GM12865 (cell line): ENCODE measurements around the gene RFTN1.

Source experiments
- DNase-seq: peaks from one replicate; pipeline ENCODE4 v3.0.0; 2010; ENCODE audit warnings: low read depth
- H3K4me3 ChIP-seq: 2 replicates; pipeline ENCODE4 v1.5.1; 2011; ENCODE audit warnings: mild to moderate bottlenecking, low read depth, low read length, control low read depth
- TF ChIP-seq, protein P1 (sequence below): IDR thresholded peaks from 2 replicates; pipeline ENCODE4 v1.5.1; 2011; ENCODE audit warnings: low read length, control low read depth, low read depth, inconsistent platforms; ENCODE audit not compliant: insufficient read depth; ENCODE audit errors: missing control alignments

The RFTN1 gene

DNA sequence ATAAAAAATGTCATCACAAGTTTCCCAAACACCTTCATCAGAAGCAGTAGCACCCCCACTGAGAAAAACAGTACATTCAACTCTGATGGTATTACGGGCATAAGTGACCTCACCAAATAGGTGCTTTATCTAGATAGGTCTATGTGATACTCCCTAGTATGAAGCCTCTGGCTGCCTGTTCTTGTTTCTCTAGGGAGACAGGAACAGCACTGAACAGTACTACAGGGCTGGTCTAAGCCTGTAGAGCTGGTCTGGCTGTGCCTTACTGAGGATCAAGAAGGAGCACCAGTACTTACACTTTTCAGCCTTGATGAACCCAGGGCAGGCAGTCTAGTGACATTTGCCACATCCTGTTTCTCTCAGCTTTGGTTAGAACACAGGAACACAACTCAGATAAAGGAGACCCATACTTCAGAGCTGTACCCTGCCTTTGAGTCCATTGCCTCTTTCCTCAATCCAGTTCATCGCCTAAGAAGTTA, 212.6 kb downstream of the RFTN1 start:
- TF ChIP-seq, protein P1, sequence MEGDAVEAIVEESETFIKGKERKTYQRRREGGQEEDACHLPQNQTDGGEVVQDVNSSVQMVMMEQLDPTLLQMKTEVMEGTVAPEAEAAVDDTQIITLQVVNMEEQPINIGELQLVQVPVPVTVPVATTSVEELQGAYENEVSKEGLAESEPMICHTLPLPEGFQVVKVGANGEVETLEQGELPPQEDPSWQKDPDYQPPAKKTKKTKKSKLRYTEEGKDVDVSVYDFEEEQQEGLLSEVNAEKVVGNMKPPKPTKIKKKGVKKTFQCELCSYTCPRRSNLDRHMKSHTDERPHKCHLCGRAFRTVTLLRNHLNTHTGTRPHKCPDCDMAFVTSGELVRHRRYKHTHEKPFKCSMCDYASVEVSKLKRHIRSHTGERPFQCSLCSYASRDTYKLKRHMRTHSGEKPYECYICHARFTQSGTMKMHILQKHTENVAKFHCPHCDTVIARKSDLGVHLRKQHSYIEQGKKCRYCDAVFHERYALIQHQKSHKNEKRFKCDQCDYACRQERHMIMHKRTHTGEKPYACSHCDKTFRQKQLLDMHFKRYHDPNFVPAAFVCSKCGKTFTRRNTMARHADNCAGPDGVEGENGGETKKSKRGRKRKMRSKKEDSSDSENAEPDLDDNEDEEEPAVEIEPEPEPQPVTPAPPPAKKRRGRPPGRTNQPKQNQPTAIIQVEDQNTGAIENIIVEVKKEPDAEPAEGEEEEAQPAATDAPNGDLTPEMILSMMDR, result no peak
- peak; percentile 64 for DNase-seq

DNA sequence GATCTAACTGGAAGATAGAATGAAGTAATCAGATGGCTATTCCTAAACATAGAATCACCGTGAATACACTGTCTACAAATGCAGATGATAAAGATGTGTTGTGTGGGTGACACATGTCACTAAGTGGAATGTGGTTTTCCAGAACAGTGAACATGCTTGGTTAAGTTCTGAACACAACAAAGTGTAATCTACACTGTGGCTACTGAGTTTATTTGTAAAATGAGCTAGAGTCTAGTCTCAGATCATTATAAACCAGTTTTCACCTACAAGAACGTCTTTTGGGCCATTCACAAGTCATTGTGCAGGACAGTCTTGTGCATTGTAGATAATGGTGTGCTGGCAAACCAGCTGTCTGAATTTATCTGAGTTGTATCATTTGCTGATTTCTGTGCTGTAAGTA, 213.2 kb downstream of the RFTN1 start:
- H3K4me3 ChIP-seq, result no peak overlapping the region
- TF ChIP-seq, protein P1, result no peak
- peak; percentile 34 for DNase-seq

More for the DNA sequence above, 212.6 kb downstream of the RFTN1 start:
- H3K4me3 ChIP-seq, result no peak overlapping the region

DNA sequence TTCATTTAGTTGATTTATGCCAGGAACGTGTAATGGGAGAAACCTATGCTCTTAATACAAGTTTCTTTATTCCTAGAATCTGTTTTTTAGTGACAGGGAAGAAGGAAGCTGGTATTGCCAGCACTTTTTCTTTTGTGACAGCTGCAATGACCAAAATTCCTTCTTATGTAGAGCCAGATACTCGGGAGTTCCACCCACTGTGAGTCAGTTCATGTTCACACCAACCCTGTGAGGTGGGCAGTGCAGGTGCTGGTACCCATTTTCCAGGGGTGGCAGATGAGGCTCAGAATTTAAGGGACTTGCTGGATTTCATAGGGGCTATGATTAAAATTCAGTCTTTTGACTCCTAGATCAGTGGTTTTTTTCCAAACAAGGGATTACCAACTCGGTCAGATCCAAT, 213.8 kb downstream of the RFTN1 start:
- no peak for DNase-seq
- no peak overlapping the region for H3K4me3 ChIP-seq
- TF ChIP-seq, protein P1, result no peak

DNA sequence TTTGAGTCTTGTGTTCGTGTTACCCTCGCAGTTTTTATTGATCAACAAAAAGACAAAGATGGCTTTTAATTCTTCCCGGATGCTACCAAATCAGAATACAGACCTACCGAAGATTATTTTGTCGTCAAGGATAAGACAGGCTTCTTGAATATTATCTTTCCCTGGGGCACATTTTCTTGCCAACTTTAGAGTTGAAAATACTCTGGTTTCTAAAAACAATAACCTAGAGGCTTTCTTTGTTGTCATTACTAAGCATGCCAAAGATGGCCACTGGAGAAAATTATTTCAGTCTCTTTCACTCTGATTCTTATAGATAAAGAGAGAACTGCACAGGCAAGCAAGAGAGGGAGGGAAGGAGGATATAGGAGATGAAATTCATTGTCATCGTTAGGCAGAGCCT, 214.6 kb downstream of the RFTN1 start:
- no peak overlapping the region for H3K4me3 ChIP-seq
- TF ChIP-seq, protein P1, result no peak
- DNase-seq, result no peak

DNA sequence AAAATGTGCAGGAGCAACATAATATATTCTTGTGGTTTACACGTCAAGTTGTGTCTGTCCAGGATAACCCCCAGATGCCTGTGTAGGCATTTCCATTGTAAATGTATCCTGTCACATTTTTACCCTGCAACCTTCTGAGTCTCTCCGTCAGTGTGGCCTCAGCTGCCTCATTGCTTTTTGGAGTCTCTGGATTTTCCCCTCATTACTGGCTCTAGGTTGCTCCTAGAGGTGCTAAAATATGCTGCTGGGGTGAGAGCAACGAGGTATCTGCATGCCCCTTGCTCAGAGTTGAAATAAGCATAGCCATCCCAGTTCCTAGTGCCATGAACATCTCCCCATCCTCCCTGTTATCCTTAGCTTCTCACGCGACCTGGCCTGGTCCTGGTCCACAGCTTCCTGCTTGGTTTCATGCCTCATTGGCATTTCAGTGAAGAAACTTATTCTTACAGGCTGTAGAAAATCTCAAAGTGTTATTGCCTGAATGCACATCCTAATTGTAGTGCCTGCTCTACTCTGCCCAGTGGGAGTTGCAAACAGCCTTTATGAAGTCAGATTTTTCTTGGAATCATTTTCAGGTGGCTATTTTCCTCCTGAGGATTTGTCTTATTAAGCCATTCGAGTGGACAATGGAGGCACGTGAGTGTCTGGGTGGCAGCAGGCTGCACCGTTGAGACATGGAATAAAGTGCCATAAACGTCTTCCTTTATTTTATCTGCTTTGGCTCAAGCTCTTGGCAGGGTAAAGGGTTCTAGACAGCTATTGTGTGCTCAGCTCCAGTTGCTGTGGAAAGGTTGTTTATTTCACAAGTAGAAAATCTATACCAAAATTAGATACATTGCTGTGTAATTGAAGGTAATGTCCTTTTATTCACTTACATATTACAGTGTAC, 215.3 kb downstream of the RFTN1 start:
- H3K4me3 ChIP-seq, result no peak overlapping the region
- DNase-seq, result no peak
- TF ChIP-seq, protein P1, result no peak

DNA sequence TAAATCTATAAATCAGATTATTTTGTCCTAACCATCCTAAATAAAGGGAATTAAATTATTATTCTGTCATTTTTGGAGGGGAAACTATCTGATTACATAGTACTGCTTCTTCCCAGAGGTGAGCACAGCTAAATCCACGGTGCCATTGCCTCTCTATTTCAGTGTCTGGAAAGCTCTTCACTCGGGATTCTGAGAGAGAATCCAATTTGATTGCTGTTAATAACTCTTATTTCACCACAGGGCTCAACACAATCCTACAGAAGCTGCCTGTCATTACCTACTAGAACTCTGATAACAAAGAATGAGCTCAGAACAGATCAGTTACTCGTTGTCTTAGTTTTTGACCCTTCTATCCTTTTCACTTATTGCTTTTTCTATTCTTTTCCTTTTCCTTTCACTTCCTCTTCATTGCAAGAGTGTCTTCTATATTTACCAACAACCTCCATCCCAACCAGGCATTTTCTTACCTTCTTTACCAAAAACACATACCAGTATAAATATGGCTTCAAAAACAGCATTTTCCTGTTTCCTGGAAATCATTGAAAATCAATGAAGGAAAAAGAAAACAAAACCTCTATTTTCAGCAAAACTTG, 218.1 kb downstream of the RFTN1 start:
- no peak overlapping the region for H3K4me3 ChIP-seq
- DNase-seq, result no peak
- TF ChIP-seq, protein P1, result no peak

DNA sequence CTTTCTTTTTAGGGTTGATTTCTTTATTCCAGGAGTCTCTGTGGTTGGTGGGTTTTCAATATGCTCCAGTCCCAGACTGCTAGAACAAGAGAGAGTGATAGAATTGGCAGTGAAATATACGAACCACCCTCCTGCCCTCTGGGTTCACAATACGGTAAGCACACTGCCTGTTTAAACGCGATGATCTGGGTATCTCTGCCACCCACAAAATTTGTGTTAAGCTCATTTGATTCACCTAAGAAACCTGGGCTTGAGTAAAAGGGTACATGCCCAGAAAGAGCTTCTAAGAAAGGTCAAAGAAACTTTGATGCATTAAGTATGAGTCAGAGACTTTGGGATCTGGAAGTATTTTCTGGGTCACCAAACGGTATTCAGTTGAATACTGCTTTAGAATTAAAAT, 218.7 kb downstream of the RFTN1 start:
- no peak for DNase-seq
- TF ChIP-seq, protein P1, result no peak
- H3K4me3 ChIP-seq, result no peak overlapping the region
